Body of pancreas (tissue), 4 donors: ENCODE measurements around the gene RUFY3.

Source experiments
- POLR2A ChIP-seq, 3 donors: fragments of 450-650 bp; IDR thresholded peaks; one replicate each; pipeline ENCODE4 v1.6.1; 2016; ENCODE audit warnings: antibody characterized with exemption in 3 of 3, mild to moderate bottlenecking in 2 of 3
- TF ChIP-seq, protein P1 (sequence below), 7 experiments: fragments of 450-650 bp in 4 of 7; fragments of 200-600 bp in 3 of 7; sonication (generic) in 3 of 7; IDR thresholded peaks; one replicate each; pipeline ENCODE4 v1.5.1; 2016 to 2019; ENCODE audit warnings: antibody characterized with exemption in 7 of 7

DNA sequence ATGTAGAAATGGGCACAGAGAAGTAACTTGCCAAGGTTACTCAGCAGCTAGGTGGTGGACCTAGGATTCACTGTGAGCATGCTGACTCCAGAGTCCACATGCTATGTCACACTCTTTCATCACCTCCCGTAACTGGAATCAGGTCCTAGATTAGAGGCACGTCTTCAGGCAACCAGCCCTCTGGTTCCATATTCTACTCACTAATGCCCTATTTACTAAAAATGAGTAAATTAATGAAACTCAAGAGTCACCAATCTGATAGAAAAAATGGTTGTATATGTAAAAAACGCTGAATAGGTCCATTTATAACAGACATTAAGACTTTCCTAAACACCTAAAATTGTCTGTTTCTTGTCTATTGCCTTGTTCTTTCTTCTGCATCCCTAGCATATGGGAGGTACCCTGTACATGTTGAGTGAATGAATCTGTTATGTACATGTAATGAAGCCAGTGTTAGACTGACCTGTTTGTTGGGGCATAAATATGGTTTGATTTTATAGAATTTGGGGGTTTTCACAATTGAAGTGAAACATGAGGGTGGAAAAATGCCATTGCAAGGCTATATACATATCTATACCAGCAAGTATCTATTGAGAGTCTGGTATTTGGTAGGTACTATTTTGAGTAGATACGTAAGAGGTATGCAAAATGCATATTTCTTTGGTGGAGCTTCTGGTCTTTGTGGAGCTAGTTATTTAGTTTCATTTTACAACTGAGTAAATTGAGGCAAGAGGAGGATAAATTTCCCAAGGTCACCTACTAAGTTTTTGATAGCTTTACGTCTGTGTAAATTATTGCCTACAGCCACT lies 7.5 kb upstream of the RUFY3 start:
- TF ChIP-seq, protein P1, sequence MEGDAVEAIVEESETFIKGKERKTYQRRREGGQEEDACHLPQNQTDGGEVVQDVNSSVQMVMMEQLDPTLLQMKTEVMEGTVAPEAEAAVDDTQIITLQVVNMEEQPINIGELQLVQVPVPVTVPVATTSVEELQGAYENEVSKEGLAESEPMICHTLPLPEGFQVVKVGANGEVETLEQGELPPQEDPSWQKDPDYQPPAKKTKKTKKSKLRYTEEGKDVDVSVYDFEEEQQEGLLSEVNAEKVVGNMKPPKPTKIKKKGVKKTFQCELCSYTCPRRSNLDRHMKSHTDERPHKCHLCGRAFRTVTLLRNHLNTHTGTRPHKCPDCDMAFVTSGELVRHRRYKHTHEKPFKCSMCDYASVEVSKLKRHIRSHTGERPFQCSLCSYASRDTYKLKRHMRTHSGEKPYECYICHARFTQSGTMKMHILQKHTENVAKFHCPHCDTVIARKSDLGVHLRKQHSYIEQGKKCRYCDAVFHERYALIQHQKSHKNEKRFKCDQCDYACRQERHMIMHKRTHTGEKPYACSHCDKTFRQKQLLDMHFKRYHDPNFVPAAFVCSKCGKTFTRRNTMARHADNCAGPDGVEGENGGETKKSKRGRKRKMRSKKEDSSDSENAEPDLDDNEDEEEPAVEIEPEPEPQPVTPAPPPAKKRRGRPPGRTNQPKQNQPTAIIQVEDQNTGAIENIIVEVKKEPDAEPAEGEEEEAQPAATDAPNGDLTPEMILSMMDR (IDR thresholded peaks at IDR 0.05): no peak
- TF ChIP-seq POLR2A (IDR thresholded peaks at IDR 0.05): no peak
